Activated B cell treated with CpG ODN at 0.5 μM for 24 hours (primary cell): Measurements from ENCODE around the gene HPSE2. TPM values are rescaled to one million over a fixed set of nuclear protein-coding genes. Genes with fewer than 3 reads are reported as not detected.

Experiments
- ATAC-seq: fragments of 200-7000 bp; cut with Tn5 transposase; one replicate; pipeline ENCODE4 v1.10.0; 2021; ENCODE audit warnings: low read depth, mild to moderate bottlenecking, moderate library complexity
- CTCF ChIA-PET: fragments of 350-600 bp; sonication (Branson Sonifier 250); formaldehyde crosslinking; loops from one replicate; lab custom pipeline; 2021; ENCODE audit warnings: antibody characterized with exemption; lab: Charles Lee
- POLR2A ChIA-PET: fragments of 350-600 bp; sonication (Branson Sonifier 250); formaldehyde crosslinking; loops from one replicate; lab custom pipeline; 2021; ENCODE audit warnings: antibody characterized with exemption; lab: Charles Lee
- DNase-seq: peaks from one replicate; pipeline ENCODE4 v3.0.0; 2022
- H3K27ac Mint-ChIP-seq: one replicate; pipeline ENCODE4 v1.8.0; 2020; ENCODE audit warnings: mixed read lengths
- H3K27me3 Mint-ChIP-seq: one replicate; pipeline ENCODE4 v1.8.0; 2021; ENCODE audit warnings: mixed read lengths
- H3K36me3 Mint-ChIP-seq: one replicate; pipeline ENCODE4 v1.8.0; 2021; ENCODE audit warnings: low read depth, mixed read lengths
- H3K4me1 Mint-ChIP-seq: one replicate; pipeline ENCODE4 v1.8.0; 2021; ENCODE audit warnings: mixed read lengths
- H3K4me3 Mint-ChIP-seq: one replicate; pipeline ENCODE4 v1.8.0; 2020; ENCODE audit warnings: mild to moderate bottlenecking, mixed read lengths
- H3K9me3 Mint-ChIP-seq: one replicate; pipeline ENCODE4 v1.8.0; 2020; ENCODE audit warnings: mixed read lengths
- intact Hi-C: fragments of 100-400 bp; cut with micrococcal nuclease; formaldehyde crosslinking; loops from one replicate; pipeline ENCODE4 v1.15.1; 2024
- total RNA-seq: library from RNA; stranded (reverse); gene quantifications from 2 replicates; pipeline ENCODE4 v1.2.3, GENCODE V29; 2022
- TF ChIP-seq, protein P1 (sequence below): fragments of 200-600 bp; IDR thresholded peaks from one replicate; pipeline ENCODE4 v1.8.0; 2022; ENCODE audit warnings: antibody characterized with exemption, mild to moderate bottlenecking

HPSE2 gene
- total RNA-seq, 1 donor from 2014 or later, result not detected

DNA sequence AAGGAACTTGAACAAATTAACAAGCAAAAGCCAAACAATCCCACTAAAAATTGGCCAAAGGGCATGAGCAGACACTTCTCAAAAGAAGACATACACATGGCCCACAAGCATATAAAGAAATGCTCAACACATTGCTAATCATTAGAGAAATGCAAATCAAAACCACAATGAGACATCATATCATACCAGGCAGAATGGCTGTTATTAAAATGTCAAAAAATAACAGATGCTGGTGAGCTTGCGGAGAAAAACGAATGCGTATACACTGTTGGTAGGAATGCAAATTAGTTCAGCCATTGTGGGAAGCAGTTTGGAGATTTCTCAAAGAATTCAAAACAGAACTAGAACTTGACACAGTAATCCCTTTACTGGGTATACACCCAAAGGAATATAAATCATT lies 477.2 kb downstream of the HPSE2 start:
- Mint-ChIP-seq H3K9me3 (no peaks in the 10 kb centered on the region), H3K4me3 (no peak overlapping the region), H3K27me3 (peaks cover 17% of the 10 kb centered on the region), H3K36me3 (no peaks in the 10 kb centered on the region), H3K27ac (no peak overlapping the region), H3K4me1 (no peaks in the 10 kb centered on the region)
- POLR2A ChIA-PET, result no interaction called here
- intact Hi-C loops, result no loop called here
- DNase-seq, result no peak
- ATAC-seq, result no peak
- CTCF ChIA-PET, result no interaction called here
- TF ChIP-seq, protein P1, sequence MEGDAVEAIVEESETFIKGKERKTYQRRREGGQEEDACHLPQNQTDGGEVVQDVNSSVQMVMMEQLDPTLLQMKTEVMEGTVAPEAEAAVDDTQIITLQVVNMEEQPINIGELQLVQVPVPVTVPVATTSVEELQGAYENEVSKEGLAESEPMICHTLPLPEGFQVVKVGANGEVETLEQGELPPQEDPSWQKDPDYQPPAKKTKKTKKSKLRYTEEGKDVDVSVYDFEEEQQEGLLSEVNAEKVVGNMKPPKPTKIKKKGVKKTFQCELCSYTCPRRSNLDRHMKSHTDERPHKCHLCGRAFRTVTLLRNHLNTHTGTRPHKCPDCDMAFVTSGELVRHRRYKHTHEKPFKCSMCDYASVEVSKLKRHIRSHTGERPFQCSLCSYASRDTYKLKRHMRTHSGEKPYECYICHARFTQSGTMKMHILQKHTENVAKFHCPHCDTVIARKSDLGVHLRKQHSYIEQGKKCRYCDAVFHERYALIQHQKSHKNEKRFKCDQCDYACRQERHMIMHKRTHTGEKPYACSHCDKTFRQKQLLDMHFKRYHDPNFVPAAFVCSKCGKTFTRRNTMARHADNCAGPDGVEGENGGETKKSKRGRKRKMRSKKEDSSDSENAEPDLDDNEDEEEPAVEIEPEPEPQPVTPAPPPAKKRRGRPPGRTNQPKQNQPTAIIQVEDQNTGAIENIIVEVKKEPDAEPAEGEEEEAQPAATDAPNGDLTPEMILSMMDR, result no peak

- peaks cover 7% of the 10 kb centered on the region for H3K9me3 Mint-ChIP-seq
- intact Hi-C loops, result loop anchor here (1.0 kb wide), 2 partner anchors 281 to 498 kb away; no protein-coding TSS in a partner anchor
- ATAC-seq (no peak), DNase-seq (no peak)
- ChIA-PET CTCF (interaction anchor here (1.3 to 1.8 kb wide), 2 partner anchors 281 to 499 kb away, joined by 4 to 7 read pairs; no protein-coding TSS in a partner anchor), POLR2A (no interaction called here)
- H3K27me3 Mint-ChIP-seq, result peaks cover 4% of the 10 kb centered on the region
- H3K27ac Mint-ChIP-seq, result no peak overlapping the region
- H3K36me3 Mint-ChIP-seq, result no peaks in the 10 kb centered on the region
- TF ChIP-seq, protein P1, result no peak
- no peaks in the 10 kb centered on the region for H3K4me1 Mint-ChIP-seq
- no peak overlapping the region for H3K4me3 Mint-ChIP-seq
These were observed 487.4 kb downstream of the HPSE2 start for GRCh38 chr10:98748298-98748697.

- no peak overlapping the region for H3K4me3 Mint-ChIP-seq
These were observed 490.0 kb downstream of the HPSE2 start for GRCh38 chr10:98745645-98746044.

DNA sequence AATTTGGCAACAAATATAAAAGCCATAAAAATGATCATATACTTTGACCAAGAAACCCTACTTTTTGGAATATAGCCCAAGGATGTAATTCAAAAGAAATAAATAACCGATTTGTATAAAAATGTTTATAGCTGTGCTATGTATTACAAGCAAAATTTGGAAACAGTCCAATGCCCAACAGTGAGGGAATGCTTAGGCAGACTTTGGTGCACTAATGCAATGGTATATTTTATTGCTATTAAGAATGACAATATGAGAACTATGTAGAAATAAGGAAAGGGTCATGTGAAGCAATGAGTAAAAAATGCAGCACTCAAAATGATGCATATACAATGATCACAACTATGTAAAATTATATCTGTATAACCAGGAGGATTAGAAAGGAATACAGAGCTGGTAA lies 515.1 kb downstream of the HPSE2 start:
- ATAC-seq (no peak), DNase-seq (no peak)
- Mint-ChIP-seq H3K27me3 (peaks cover 10% of the 10 kb centered on the region), H3K27ac (no peak overlapping the region), H3K4me1 (no peaks in the 10 kb centered on the region), H3K4me3 (no peak overlapping the region), H3K36me3 (no peaks in the 10 kb centered on the region), H3K9me3 (no peaks in the 10 kb centered on the region)
- ChIA-PET CTCF (no interaction called here), POLR2A (no interaction called here)
- intact Hi-C loops, result no loop called here
- TF ChIP-seq, protein P1, result no peak

More at GRCh38 chr10:98745645-98746044, 490.0 kb downstream of the HPSE2 start:
- DNase-seq (no peak), ATAC-seq (no peak)
- H3K27ac Mint-ChIP-seq, result no peak overlapping the region
- no peaks in the 10 kb centered on the region for H3K4me1 Mint-ChIP-seq
- no peaks in the 10 kb centered on the region for H3K9me3 Mint-ChIP-seq
- CTCF ChIA-PET, result no interaction called here
- TF ChIP-seq, protein P1, result no peak
- POLR2A ChIA-PET, result no interaction called here
- no peaks in the 10 kb centered on the region for H3K36me3 Mint-ChIP-seq
- intact Hi-C loops, result no loop called here
- H3K27me3 Mint-ChIP-seq, result no peaks in the 10 kb centered on the region

- Mint-ChIP-seq H3K27ac (no peak overlapping the region), H3K4me3 (no peak overlapping the region), H3K9me3 (no peaks in the 10 kb centered on the region), H3K27me3 (peaks cover 4% of the 10 kb centered on the region), H3K36me3 (no peaks in the 10 kb centered on the region), H3K4me1 (no peaks in the 10 kb centered on the region)
- CTCF ChIA-PET, result no interaction called here
- intact Hi-C loops, result no loop called here
- no peak for DNase-seq
- no peak for ATAC-seq
- POLR2A ChIA-PET, result no interaction called here
- TF ChIP-seq, protein P1, result no peak
These were observed 522.1 kb downstream of the HPSE2 start for GRCh38 chr10:98713586-98713985.
